NCI-H69 (cell line): ENCODE measurements around the gene TRMT61A.
"Not testable (repeated sequence)": the region's sequence is repeated elsewhere in the genome, so short reads cannot be mapped to it uniquely, and the experiment has no call there.

Source experiments
- DNase-seq: peaks from one replicate; lab custom pipeline; 2025; lab: John Stamatoyannopoulos, UW

The TRMT61A gene

DNA sequence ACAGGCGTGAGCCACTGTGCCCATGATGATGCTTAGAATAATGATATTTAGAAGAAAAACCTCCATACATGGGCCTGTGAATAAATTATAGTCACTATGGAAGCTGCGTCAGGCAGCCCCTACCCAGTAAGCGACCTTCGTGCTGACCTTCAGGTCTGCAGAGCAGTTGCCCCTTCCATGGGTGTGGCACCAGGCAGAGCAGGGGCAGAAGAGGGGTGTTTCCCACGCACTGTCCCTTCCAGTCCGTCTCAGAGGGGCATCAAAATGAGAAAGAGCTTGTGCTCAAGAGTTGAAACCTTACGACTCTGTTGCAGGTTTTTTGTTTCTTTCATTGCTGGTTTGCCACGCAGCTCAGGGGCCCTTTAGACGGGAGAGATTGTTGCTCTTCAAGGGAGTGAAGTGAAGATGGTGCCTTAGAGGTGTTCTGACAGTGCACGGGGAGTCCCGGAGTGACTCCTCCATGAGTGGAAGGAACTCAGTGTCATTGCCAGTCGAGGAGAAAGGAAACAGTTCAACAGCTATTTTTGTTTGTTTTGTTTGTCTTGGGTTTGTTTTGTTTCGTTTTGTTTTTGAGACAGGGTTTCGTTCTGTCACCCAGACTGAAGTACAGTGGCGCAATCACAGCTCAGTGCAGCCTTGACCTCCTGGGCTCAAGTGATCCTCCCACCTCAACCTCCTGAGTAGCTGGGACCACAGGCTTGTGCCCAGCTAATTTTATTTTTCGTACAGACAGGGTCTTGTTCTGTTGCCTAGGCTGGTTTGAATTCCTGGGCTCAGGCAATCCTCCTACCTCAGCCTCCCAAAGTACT is 20.3 kb upstream of the TRMT61A start:
- no peak for DNase-seq

DNA sequence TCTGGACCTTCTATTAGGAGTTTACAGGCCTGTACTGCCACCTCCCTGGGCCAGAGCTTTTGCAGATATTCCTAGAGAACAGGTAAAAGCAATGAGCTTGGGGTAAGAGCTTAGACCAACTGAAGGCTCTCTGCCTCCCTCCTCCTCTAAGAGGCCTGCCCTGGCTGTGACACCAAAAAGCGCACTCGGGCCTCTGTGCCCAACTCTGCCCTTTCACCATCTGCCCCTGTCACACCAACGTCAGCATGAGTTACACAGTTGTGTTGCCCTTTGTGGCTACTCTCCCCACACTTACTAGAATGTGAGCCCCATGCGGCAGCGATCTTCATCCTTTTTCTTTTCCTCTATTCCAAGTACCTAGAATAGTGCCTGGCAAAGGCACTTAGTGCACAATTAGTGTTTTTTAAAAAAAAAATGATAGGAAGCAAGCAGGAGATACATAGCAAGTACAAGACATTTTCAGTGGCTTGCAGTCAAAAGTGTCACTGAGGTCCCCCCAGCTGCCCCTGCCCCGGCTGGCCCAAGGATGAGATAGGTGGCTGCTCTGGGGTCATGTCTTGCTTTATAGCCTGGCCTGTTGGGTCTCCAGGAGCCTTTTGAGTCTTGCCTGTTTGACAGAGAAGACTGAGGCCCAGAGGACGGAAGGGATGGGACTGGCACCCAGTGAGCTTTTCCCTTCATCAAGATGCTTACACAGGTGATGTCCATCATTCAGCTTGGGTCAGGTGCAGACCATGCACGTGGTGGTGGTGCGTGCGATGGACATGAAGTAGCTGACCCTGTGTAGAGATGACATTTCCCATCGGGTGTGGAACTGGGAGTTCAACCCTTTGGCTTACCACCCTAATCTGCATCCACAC is 18.9 kb upstream of the TRMT61A start:
- no peak for DNase-seq

DNA sequence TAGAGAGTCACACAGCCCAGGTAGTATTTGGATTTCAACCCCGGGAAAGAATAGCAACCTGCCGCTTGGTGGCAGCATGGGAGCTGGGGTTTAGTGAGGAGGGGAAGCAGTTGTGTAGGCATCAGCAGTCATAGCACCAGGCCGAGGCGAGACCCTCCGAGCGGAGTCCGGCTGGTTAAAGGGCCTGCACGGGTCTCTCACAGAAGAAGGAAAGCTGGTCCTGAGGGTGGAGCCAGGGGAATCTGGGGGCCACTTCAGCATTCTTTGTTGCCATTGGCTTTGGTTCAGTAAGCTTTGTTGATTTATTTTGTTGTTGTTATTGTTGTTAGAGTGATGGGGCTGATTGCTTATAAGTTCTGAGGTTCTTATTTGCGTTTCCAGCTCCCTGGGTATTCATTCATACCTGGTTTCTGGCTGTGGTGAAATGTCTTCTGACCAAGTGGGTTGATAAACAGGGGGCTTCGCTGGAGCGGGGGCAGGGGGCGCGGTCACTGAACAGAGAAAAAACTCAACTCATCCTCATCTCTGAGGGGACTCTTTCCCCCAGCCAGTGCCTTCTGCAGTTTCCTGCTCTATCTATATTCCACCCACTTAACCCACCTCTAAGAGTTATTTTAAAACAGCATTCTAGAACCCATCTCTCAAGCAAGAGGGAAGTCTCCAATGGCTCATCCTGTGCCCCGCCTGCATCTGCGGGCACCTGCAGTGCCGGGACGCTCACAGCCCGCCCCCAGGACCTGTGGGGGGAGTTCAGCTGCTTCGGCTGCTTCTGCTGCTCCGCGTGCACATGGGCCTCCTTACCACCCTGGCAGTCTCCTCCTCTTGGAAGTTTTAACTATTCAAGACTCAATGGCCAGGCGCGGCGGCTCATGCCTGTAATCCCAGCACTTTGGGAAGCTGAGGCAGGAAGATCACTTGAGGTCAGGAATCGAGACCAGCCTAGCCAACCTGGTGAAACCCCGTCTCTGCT is 18.0 kb upstream of the TRMT61A start:
- DNase-seq, result no peak

DNA sequence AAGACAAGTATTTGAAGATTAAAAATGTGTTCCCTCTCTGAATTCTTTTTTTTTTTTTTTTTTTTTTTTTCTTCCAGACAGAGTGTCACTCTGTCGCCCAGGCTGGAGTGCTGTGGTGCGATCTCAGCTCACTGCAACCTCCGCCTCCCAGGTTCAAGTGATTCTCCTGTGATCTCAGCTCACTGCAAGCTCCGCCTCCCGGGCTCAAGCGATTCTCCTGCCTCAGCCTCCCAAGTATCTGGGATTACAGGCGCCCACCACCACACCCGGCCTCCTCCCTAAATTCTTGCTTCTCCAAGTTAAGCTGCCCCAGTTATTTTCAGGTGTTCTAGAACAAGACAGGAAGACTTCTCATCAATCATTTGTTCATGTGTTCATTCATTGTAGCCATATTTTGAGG is 16.8 kb upstream of the TRMT61A start:
- not testable (repeated sequence) for DNase-seq

DNA sequence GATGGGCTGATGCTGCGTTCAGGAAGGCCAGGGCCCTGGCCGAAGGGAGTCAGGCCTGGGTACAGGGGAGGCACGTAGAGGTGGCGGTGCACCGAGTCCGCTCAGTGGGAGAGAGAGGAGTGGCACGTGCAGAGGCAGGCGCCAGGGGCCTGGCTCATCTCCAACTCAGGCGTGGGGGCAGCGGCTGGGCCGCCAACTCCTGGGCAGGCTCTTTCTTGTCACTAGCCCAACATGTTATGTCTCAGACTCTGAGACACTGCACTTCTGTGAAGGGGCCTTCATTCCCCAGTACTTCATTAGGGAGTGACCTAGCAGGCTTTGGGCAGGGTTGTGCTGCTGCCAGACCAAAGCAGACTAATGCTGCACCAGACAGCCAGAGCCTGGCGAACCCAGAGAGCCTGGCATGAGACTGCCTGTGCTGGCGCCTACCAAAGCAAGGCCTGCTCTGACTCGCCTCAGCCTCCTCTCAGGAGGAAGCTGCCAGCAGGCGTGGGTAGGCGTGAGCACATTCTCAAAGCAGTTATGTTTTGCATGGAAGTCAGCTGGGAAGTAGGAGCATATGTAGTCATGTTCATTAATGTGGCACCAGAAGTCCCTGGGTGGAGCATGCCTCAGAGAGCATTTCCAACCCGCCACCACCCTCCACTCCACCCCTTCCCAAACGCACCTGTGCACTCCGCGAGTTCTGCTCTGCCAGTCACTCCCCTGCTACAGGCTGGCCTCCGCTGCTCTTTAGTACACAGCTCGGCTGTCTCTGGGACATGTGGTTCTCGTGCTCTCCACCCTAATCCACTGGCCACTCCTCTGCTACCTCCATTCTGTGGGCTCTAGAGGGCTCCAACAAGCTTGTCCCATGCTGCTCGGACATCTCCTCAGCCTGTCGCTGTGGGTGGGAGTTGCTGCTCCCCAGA is 16.0 kb upstream of the TRMT61A start:
- peak; percentile 92 for DNase-seq

DNA sequence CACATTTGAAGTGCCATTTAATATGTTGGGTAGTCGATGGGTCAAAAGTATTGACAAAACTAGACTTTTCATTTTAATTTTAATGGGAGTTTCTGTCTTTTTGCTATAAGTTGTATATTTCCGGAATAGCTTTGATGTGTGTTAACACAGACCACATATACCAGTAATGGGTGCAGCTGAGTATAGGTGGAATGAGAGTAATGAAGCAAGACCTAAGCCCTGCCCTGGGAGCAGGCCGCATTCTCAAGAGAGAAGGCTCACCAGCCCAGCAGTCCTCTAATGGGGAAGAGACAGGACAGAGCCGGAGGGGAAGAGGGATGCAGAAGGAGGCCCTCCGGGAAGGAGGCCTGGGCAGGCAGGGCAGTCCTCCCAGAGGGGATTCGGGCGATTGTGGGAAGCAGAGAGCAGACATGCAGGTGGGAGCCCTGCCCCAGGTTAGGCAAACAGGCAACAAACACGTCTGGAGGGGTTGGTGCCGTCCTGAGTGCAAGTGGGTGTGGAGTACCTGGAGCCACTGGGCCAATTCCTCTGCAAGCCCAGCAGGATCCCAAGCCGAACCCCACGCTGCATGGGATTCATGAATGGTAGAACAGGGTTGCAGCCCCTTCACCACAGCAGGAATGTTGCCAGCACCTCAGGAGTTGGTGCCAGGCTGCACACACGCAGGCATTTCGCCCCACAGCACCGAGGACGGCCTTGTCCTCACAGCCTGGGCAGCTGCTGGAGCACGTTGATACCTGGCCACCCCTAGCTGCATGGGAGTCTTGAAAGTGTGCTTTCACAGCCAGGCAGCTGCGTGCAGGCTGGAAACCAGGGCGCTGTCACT is 14.2 kb upstream of the TRMT61A start:
- DNase-seq, result no peak

DNA sequence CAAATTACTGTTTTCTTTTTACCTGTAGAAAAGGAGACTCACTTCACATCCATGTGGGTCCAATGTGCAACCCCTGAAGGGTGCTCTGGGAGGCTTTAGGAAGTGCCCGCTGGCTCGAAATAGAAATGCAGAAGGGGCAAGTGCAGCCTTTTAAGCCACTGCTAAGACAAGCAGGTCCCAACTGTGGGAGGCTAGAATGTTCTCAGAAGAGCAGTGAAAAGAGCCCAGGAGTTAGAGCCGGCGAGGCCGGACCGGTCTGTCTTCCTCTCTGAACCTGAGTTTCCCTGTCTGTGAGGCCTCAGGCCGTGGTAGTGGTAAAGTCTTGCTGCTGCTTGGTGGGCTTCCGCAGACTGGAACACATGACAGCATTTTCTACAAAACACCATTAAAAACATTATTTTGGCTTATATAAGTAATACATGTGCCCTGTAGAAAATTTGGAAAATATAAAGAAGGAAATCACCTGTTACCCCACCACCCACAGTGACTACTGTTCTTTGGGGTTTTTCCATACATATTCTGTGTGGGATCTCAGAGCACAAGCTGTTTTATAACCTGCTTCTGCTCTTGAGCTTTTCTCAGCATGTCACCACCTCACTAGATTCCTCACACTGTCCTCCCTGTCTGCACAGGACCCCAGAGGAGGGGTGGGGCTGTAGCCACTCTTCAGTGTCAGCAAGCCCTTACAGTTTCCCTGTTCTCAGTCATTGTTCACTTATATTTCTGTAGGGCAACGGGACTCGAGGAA is 12.4 kb upstream of the TRMT61A start:
- DNase-seq, result no peak

DNA sequence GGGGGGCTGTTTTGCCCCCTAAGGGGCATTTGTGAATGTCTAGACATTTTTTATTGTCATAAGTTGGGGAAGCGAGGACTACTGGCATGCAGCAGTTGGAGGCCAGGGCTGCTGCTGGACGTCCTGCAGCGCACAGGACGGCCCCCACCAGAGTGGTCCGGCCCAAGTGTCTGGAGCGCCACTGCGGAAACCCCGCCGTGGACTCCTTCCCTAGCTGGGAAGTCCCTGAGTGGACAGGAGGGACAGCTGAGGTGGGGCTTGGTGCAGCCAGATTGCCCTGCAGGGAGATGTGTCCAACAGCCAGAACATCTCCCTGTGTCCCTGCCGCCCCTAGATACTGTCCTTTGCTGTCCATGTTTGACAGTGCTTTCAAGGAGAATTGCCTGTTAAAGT is 11.8 kb upstream of the TRMT61A start:
- no peak for DNase-seq

DNA sequence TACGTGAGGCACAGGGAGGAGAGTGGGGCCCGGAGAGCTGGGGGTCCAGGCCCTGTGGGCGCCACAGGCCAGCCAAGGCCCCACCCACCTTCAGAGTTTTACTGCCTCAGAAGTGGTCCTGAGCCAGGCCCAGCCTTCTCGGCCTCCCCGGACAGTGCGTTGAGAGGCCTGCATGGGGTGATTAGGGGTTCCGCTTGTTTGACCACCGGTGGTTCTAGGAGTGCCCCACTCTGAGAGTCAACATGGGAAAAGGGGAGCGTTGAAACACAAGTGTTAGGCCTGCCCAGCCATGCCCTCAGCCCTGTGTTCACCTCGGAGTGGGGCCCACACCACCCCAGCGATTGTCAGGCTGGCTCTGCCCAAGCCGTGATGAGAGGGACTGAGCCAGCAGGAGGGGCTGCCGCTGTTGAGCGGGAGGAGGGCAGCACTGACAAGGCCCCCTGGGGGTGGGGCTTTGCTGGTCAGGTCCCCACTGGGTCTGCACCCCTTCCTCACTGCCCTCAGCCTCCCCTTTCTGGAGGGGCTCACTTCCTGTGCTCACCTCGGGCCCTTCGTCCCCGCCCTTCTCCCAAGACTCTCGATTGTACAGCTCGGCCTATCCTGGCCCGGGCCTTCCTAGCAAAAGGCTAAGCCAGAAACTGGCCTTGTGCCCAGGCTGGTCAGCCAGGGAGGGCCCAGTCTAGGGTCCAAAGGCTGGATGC is 11.1 kb upstream of the TRMT61A start:
- DNase-seq, result peak; percentile 37

DNA sequence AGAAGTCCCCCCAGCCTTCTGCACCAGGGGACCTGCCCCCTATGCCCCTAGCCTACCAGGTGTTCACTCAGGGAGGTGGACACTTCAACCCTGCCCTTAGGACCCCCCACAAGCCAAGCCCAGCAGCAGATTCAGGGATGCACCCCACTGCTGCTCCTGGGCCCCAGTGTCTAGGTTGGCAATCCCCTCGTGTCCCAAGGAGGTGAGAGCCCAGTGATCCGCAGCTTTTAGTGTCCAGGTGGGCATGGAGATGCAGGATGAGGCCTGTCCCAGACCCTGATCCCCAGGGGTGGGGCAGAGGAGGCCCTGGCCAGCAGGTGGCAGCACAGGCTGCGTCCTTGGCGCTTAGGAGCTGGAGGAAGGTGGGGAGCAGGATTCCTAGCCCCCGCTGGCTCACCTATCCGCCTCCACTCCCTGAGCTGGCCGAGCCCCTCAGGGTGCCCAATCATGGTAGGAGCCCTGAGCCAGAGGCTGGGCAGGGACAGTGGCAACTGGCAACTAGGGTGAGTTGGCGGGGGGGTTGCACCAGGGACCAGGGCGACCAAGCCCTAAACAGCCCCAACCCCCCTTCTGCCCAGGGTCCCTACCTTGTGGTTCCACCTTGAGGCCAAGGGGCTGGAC is 10.5 kb upstream of the TRMT61A start:
- peak; percentile 71 for DNase-seq

DNA sequence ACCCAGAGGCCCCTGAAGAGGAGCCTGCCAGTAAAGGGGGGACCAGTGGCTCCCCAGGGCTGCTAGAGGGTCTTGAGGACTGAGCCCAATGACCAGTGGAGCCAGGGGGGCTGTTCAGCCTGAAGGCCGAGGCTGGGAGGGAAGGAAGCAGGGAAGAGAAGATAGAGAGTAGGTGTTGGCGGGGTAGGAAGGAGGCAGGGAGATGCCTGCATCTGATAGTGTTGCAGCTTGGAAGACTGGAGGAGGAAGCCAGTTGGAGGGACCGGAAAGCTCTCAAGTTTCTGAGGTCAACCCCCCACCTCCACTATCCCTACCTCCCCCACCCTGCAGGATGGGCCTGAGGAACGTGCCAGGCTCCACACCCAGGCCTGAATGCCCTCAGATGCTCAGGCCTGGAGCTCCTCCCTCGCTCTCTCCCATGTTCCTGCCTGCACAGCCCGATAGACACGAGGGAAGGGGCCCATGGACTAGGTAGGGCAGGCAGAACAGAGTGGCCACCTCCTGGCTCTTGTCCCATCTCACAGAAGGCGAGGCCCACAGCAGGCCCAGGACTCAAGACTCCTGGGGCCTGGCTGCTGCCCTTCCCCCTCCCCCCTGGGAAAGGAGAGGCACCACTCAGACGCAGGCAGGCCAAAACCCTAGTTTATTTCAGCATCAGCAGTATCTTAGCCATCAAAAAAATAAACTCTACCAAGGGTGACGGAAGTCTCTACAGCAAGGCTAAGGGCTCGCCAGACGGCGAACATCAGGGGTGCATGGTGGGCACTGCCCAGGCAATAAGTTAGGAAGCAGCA is 9.8 kb upstream of the TRMT61A start:
- peak; percentile 47 for DNase-seq

DNA sequence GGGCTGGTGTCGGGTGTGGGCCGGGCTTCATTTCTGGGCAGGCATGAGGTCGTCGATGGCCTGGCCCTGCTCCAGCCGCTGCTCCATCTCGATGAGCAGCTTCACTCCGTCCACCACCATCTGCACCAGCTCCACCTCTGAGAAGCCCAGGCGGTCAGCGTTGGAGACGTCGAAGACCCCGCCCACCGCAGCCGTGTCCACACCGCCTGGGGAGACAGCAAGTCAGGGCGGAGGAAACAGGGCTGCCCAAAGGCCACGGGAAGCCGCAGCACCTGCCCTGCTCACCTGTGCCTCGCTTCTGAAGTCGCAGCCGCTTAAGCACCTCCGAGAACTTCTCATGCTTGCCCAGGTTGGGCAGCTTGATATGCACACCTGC is 9.2 kb upstream of the TRMT61A start:
- no peak for DNase-seq

DNA sequence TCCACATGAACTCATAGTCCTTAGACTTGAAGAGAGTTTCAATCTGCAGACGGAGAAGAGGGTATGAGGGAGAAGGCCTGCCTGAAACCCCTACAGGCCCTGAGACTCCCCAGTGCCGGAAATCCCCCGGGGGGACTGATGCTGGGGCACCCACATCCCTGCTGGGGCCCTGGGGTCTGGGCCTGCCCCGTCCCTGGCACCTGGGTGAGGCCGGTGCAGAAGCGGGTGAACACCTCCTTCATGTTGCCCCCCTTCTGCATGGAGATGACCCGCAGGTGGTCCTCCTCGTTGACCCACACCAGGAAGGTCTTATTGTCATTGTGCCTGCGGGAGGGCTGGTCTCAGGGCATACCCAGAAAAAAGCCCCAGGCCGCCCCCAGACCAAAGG is 8.7 kb upstream of the TRMT61A start:
- no peak for DNase-seq

DNA sequence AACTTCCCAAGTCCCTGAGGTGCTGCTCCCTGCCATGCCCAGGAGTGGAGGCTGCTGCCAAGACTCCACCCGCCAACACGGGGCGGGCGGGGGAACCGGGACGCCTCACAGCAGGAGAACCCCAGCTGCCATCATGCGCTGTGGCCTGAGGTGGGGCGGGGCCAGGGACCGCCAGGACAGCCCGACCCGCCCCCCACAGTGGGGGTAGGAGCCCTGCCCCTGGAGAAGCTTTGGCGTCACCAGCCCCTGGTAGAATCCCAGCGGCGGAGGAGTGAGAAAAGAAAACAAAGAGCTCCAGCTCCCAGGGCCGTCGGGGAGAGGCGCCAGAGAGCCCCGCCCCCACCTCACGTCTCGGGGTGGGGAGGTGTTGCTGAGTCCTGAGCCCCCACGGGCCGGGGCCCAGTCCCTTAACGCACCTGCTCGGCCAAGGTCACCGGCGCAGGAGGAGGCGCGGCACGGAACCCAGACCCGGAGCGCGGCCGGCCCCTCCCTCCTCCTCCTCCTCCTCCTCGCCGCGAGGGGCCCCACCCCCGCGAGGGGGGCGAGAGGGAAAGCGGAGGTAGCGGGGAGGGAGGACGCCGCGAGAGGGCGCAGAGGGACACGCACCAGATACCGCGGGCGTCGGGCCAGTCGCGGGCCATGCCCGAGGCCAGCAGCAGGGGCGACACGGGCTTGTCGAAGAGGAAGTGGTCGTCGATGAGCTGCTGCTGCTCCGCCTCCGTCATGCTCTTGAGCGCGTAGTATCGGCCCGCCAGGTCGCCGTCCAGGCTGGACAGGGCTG is 8.1 kb upstream of the TRMT61A start:
- DNase-seq, result peak; percentile 93

DNA sequence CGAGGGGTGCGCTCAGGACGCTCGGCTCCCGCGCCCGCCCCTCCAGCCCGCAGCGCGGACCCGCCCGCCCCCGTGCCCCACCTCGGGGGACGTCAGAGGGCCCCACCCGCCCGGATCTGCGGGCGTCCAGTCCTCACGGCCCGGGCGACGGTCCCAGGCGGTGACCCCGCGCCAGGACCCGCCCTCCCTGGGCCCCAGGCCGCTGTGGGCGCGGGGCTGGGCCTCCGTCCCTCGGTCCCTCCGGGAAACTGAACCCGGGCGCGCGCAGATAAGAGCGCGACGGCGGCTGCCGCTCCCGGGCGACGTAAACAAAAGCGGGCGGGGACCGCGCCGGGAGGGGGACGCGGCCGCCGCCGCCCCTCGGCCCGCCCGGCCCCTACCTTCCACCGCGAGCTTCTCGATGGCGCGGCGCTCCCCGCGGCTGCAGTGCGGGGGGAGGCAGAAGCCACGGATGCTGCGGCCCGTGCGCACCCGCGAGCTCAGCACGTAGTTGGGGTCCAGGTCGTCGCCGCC is 7.5 kb upstream of the TRMT61A start:
- DNase-seq, result peak; percentile 68

DNA sequence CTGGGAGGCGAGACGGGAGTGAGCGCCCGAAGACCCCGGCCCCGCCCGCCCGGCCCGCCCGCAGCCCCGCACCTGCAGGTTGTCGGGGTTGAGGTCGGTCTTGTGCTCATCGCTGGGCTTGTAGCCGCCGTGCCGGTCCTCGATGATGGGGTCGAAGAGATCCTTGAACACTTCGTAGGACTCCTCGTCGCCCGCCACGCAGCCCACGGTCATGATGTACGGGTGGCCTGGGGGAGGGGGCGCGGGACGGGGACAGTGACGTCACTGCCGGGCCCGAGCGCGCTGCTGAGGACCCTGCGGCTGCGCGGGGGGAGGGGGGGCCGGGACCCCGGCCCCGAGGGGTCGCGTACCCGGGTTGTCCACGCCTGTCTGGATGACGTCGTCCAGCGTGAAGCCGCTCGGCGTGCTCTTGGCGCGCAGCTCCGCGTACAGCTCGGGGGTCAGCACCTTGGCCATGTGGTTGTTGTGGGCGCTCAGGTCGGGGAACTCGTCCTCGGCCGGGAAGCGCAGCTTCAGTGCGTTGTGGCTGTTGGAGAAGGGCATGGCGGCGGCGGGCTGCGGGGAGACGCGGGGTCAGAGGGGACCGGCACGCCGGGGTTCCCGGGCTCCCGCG is 6.9 kb upstream of the TRMT61A start:
- peak; percentile 78 for DNase-seq
